BJ (cell line): ENCODE data around the gene TBL1XR1. TPM values are rescaled to one million over a fixed set of nuclear protein-coding genes. Genes with fewer than 3 reads are reported as not detected.
"Not testable (repeated sequence)": the region's sequence is repeated elsewhere in the genome, so short reads cannot be mapped to it uniquely, and the experiment has no call there.

ENCODE experiments used
- CTCF ChIA-PET: fragments of 350-600 bp; formaldehyde crosslinking; extraction: SDS; loops from one replicate; lab custom pipeline; 2021; ENCODE audit warnings: antibody characterized with exemption, inconsistent platforms; lab: Yijun Ruan, JAX
- POLR2A ChIA-PET: fragments of 300-600 bp; sonication (Branson Sonifier 250); formaldehyde crosslinking; extraction: SDS; loops from one replicate; lab custom pipeline; 2021; ENCODE audit warnings: antibody characterized with exemption; lab: Charles Lee
- DNase-seq: peaks from one replicate; pipeline ENCODE4 v3.0.0-alpha.2; 2011; ENCODE audit warnings: low read depth
- H3K27me3 ChIP-seq: 2 replicates; pipeline ENCODE4 v1.6.0; 2011; ENCODE audit warnings: low read length; ENCODE audit not compliant: control insufficient read depth, insufficient read depth
- H3K36me3 ChIP-seq: 2 replicates; pipeline ENCODE4 v1.5.1; 2011; ENCODE audit warnings: low read length; ENCODE audit not compliant: control insufficient read depth, insufficient read depth
- H3K4me3 ChIP-seq: 2 replicates; pipeline ENCODE4 v1.5.1; 2011; ENCODE audit warnings: low read depth, mild to moderate bottlenecking, control low read depth, low read length
- polyA plus RNA-seq: library from polyadenylated mRNA; depleted of rRNA; stranded (reverse); fragments of >200 nt; gene quantifications from 2 replicates; pipeline ENCODE4 v1.2.3, GENCODE V29; 2011
- TF ChIP-seq, protein P1 (sequence below): IDR thresholded peaks from 2 replicates; pipeline ENCODE4 v1.5.1; 2011; ENCODE audit warnings: low read depth, mild to moderate bottlenecking, control low read depth, inconsistent platforms, low read length, moderate library complexity; ENCODE audit not compliant: insufficient read depth

Gene TBL1XR1
- polyA plus RNA-seq, 1 experiment: 95.4 TPM

DNA sequence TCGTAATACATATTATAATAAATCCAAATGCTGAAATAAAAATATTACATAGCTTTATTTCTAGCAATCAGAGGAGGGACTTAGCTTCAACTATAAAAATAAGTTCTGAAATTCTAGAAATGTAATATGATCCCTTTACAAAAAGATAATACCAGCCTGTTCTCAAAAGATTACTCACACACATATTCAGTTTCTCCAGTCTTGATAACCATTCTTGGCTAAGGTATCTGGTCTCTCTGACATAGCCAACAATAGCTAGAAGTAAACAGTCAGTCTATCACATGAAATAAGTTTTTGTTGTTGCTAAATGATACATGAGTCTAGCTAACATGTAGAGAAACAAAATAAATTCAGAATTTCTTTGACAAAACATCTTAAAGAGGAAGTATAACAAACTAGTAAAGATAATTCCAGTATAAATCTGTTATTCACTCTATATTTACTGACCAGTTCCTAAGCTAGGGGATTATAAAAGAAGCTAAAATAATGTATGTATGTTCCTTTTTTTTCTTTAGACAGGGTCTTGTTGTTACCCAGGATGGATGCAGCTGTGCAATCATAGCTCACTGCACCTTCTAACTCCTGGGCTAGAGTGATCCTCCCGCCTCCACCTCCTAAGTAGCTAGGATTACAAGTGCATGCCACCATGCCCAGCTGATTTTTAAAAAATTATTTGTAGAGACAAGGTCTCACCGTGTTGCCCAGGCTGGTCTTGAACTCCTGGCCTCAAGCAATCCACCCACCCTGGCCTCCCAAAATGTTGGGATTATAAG lies 170.6 kb downstream of the TBL1XR1 start:
- Histone ChIP-seq H3K36me3 (peaks cover 2% of the 10 kb centered on the region; the same call in 1 of the 2 replicates), H3K4me3 (no peak overlapping the region), H3K27me3 (no peaks in the 10 kb centered on the region)
- TF ChIP-seq, protein P1, sequence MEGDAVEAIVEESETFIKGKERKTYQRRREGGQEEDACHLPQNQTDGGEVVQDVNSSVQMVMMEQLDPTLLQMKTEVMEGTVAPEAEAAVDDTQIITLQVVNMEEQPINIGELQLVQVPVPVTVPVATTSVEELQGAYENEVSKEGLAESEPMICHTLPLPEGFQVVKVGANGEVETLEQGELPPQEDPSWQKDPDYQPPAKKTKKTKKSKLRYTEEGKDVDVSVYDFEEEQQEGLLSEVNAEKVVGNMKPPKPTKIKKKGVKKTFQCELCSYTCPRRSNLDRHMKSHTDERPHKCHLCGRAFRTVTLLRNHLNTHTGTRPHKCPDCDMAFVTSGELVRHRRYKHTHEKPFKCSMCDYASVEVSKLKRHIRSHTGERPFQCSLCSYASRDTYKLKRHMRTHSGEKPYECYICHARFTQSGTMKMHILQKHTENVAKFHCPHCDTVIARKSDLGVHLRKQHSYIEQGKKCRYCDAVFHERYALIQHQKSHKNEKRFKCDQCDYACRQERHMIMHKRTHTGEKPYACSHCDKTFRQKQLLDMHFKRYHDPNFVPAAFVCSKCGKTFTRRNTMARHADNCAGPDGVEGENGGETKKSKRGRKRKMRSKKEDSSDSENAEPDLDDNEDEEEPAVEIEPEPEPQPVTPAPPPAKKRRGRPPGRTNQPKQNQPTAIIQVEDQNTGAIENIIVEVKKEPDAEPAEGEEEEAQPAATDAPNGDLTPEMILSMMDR: no peak
- DNase-seq: no peak
- POLR2A ChIA-PET: no interaction called here
- CTCF ChIA-PET: interaction anchor here (0.6 kb wide), 2 partner anchors 31 to 1072 kb away, joined by 3 read pairs; no protein-coding TSS in a partner anchor

DNA sequence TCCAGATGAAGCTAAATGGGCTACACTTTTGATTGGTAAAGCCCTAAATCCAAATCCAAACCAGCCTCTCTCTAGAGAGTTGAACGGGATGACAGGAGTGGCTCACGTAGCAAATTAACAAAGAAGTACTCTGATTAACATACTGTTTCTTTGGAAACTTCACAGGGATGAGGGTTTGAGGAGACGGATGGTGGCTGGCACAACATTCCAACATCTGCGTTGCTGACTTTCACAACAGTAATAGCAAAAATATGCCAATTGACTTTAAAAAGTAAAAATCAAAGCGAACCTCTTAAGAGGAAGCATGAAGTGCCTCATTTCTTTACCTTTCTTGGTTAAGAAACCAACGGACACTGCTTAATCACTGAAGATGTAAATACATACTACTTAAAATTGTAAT lies 181.4 kb downstream of the TBL1XR1 start:
- Histone ChIP-seq H3K36me3 (no peaks in the 10 kb centered on the region), H3K4me3 (no peak overlapping the region), H3K27me3 (no peaks in the 10 kb centered on the region)
- ChIA-PET CTCF (no interaction called here), POLR2A (no interaction called here)
- TF ChIP-seq, protein P1: no peak
- DNase-seq: no peak

DNA sequence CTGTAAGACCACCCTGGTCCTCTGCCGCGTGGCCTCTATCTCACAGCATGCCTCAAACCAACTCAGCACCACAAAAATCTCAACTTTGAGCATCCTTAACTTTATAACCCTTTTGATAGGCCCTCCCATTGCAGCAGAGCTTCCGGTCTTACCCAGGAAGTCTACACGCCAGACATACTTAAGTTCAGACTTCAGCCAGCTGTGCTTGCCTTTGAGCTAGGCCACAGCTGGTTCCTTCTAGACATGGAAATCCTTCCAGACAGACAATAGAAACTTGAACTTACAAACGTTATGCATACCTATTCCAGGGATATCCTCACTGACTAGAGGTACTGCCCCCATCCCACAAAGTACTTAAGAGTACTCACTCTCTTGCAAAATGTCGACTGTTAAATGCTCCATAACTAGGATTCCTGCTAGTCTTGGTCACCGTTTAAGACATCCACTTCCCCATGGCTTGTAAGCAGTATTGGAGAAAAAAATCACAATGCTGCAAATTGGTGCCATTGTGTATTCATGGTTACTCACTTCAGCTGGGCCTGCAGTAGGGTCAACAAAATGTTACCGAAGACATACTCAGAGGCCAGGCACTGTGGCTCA lies 183.5 kb downstream of the TBL1XR1 start:
- Histone ChIP-seq H3K27me3 (no peaks in the 10 kb centered on the region), H3K36me3 (no peaks in the 10 kb centered on the region), H3K4me3 (no peak overlapping the region)
- no peak for DNase-seq
- ChIA-PET CTCF (interaction anchor here (0.6 kb wide), 1 partner anchor 543 kb away, joined by 3 read pairs; no protein-coding TSS in a partner anchor), POLR2A (no interaction called here)
- TF ChIP-seq, protein P1: no peak

DNA sequence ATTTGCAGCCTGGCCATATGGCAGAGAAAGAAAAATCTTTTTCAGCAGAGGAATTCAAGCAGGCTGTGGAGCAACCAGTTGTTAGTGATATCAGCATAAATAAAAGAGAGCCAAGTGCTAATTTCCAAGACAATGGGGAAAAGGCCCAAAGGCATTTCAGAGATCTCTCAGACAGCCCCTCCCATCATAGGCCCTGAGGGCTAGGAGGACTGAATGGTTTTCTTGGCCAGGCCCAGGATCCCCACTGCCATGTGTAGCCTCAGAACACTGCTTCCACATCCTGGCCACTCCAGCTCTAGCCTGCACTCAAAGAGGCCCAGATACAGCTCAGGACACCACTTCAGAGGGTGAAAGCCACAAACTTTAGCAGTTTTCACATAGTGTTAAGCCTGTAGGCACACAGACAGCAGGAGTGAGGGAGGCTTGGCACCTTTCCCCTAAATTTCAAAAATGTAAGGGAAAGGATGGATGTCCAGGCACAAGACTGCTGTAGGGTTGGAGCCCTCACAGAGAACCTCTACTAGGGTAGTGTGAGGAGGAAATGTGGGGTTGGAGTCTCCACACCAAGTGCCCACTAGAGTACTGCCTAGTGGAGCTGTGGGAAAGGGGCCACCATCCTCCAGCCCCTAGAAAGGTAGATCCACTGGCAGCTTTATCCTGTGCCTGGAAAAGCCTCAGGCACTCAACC lies 191.4 kb downstream of the TBL1XR1 start:
- TF ChIP-seq, protein P1: no peak
- Histone ChIP-seq H3K27me3 (no peaks in the 10 kb centered on the region), H3K4me3 (no peak overlapping the region), H3K36me3 (no peaks in the 10 kb centered on the region; the same call in 1 of the 2 replicates)
- ChIA-PET CTCF (interaction anchor here (0.6 kb wide), 1 partner anchor 133 kb away, joined by 3 read pairs; no protein-coding TSS in a partner anchor), POLR2A (no interaction called here)
- DNase-seq: no peak

DNA sequence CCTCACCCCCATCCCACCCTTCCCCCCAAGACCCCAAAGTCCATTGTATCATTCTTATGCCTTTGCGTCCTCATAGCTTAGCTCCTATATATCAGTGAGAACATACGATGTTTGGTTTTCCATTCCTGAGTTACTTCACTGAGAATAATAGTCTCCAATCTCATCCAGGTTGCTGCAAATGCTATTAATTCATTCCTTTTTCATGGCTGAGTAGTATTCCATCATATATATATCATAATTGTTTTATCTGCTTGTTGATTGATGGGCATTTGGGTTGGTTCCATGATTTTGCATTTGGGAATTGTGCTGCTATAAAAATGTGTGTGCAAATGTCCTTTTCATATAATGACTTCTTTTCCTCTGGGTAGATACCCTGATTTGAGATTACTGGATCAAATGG lies 197.1 kb downstream of the TBL1XR1 start:
- H3K27me3 ChIP-seq, CTCF ChIA-PET, H3K4me3 ChIP-seq, DNase-seq, H3K36me3 ChIP-seq, POLR2A ChIA-PET: not testable (repeated sequence)
